NB4 (cell line): ENCODE results near the gene TRMT10C.
"Not testable (repeated sequence)": the region's sequence is repeated elsewhere in the genome, so short reads cannot be mapped to it uniquely, and the experiment has no call there.

ENCODE experiments used
- DNase-seq: peaks from one replicate; pipeline ENCODE4 v3.0.0; 2010; ENCODE audit warnings: low read depth
- H3K4me3 ChIP-seq: one replicate; pipeline ENCODE4 v1.5.1; 2011; ENCODE audit warnings: mild to moderate bottlenecking, low read depth, low read length, moderate library complexity
- MYC ChIP-seq: IDR thresholded peaks from 2 replicates; pipeline ENCODE4 v1.6.1; 2011; ENCODE audit warnings: low read depth, low read length
- POLR2A ChIP-seq: IDR thresholded peaks from 2 replicates; pipeline ENCODE4 v1.6.1; 2011; ENCODE audit warnings: mild to moderate bottlenecking; ENCODE audit not compliant: insufficient read length; ENCODE audit errors: extremely low read depth
- TF ChIP-seq, protein P1 (sequence below): IDR thresholded peaks from one replicate; pipeline ENCODE4 v1.5.1; 2012; ENCODE audit warnings: low read depth, low read length
- TF ChIP-seq, protein P2 (sequence below): IDR thresholded peaks from 2 replicates; pipeline ENCODE4 v1.6.1; 2011; ENCODE audit warnings: low read depth, low read length

TRMT10C gene

GRCh38 chr3:101574388-101575112 is 12.9 kb downstream of the TRMT10C start:
- peak; percentile 66 for DNase-seq
- TF ChIP-seq, protein P1, sequence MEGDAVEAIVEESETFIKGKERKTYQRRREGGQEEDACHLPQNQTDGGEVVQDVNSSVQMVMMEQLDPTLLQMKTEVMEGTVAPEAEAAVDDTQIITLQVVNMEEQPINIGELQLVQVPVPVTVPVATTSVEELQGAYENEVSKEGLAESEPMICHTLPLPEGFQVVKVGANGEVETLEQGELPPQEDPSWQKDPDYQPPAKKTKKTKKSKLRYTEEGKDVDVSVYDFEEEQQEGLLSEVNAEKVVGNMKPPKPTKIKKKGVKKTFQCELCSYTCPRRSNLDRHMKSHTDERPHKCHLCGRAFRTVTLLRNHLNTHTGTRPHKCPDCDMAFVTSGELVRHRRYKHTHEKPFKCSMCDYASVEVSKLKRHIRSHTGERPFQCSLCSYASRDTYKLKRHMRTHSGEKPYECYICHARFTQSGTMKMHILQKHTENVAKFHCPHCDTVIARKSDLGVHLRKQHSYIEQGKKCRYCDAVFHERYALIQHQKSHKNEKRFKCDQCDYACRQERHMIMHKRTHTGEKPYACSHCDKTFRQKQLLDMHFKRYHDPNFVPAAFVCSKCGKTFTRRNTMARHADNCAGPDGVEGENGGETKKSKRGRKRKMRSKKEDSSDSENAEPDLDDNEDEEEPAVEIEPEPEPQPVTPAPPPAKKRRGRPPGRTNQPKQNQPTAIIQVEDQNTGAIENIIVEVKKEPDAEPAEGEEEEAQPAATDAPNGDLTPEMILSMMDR = no peak
- TF ChIP-seq, protein P2, sequence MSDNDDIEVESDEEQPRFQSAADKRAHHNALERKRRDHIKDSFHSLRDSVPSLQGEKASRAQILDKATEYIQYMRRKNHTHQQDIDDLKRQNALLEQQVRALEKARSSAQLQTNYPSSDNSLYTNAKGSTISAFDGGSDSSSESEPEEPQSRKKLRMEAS = no peak
- TF ChIP-seq MYC (no peak), POLR2A (no peak)
- H3K4me3 ChIP-seq = peak overlapping the region; percentile 92

DNA sequence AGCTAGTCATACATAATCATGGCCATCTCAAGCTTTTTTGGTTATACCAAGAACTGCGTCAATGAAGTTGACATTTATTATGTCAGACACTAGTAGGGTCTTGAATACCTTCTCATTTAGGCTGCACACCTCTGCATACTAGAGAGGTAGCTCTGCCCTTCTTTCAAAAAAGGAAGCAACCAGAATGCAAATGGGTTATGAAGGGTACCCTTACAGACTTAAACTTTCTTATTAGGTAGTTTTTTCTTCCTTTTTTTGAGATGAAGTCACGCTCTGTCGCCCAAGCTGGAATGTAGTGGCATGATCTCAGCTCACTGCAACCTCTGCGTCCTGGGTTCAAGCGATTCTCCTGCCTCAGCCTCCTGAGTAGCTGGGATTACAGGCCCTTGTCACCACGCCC is 15.6 kb downstream of the TRMT10C start:
- no peak overlapping the region for H3K4me3 ChIP-seq
- TF ChIP-seq, protein P1 = no peak
- no peak for DNase-seq

GRCh38 chr3:101588616-101589015 is 26.9 kb downstream of the TRMT10C start:
- no peak overlapping the region for H3K4me3 ChIP-seq
- TF ChIP-seq MYC (no peak), POLR2A (no peak)
- TF ChIP-seq, protein P1 = no peak
- TF ChIP-seq, protein P2 = no peak
- DNase-seq = no peak

- H3K4me3 ChIP-seq = no peak overlapping the region
- TF ChIP-seq, protein P2 = no peak
- no peak for TF ChIP-seq POLR2A
- no peak for TF ChIP-seq MYC
- TF ChIP-seq, protein P1 = no peak
- DNase-seq = no peak
These were observed 29.4 kb downstream of the TRMT10C start for GRCh38 chr3:101591071-101591470.

DNA sequence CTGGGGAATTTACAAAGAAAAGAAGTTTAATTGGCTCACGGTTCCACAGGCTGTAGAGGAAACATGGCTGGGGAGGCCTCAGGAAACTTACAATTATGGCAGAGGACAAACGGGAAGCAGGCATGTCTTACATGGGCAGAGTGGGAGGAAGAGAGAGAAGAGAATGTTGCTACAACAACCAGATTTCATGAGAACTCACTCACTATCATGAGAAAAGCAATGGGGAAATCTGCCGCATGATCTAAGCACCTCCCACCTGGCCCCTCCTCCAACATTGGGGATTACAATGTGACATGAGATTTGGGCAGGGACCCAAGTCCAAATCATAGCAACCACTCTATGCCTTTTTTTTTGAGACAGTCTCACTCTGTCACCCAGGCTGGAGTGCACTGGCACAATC is 41.1 kb downstream of the TRMT10C start:
- no peak overlapping the region for H3K4me3 ChIP-seq
- TF ChIP-seq, protein P2 = no peak
- no peak for TF ChIP-seq MYC
- TF ChIP-seq, protein P1 = no peak
- TF ChIP-seq POLR2A = no peak
- DNase-seq = no peak

DNA sequence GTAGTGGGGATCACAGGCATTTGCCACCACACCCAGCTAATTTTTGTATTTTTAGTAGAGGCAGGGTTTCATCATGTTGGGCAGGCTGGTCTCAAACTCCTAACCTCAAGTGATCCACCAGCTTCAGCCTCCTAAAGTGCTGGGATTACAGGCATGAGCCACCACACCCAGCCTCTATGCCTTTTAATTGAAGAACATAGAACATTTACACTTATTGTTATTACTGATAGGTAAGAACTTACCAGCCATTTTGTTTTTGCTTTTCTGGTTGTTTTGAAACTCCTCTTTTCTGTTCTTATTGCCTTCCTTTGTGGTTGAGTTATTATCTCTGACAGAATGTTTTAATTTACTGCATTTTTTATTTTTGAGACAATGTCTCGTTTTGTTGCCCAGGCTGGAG is 41.5 kb downstream of the TRMT10C start:
- no peak for DNase-seq
- TF ChIP-seq, protein P1 = no peak
- TF ChIP-seq, protein P2 = no peak
- no peak for TF ChIP-seq POLR2A
- TF ChIP-seq MYC = no peak
- H3K4me3 ChIP-seq = no peak overlapping the region

DNA sequence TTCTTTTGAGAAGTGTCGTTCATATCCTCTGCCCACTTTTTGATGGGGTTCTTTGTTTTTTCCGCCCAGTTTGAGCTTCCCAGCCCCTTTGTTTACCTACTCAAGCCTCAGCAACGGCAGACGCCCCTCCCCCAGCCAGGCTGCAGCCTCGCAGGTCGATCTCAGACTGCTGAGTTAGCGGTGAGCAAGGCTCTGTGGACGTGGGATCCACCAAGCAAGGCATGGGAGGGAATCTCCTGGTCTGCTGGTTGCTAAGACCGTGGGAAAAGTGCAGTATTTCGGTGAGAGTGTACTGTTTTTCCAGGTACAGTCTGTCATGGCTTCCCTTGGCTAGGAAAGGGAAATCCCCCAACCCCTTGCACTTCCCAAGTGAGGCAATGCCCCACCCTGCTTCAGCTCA is 43.7 kb downstream of the TRMT10C start:
- DNase-seq, H3K4me3 ChIP-seq: not testable (repeated sequence)
